ENCODE results near the gene YIF1A. TPM values are rescaled to one million over a fixed set of nuclear protein-coding genes. Genes with fewer than 3 reads are reported as not detected.
A peak's percentile ranks its signal among the peaks of the same experiment; 100 is the strongest.

YIF1A gene
- total RNA-seq, 6 donors from 2014 or later: 25.1 to 107 (median 68.2) TPM

GRCh38 chr11:66284526-66285078 lies 4.3 kb downstream of the YIF1A start:
- H3K27ac ChIP-seq: no peak overlapping the region
- H3K4me3 ChIP-seq: no peak overlapping the region
- TF ChIP-seq POLR2A (IDR thresholded peaks at IDR 0.05): no peak
- TF ChIP-seq EP300 (IDR thresholded peaks at IDR 0.05): no peak
- TF ChIP-seq POLR2AphosphoS5 (IDR thresholded peaks at IDR 0.05): no peak
- no peak for TF ChIP-seq CTCF (IDR thresholded peaks at IDR 0.05)
- H3K9me3 ChIP-seq: no peaks in the 10 kb centered on the region
- 88 to 96% methylated on average over 16 of the region's 16 CpGs for WGBS, 2 donors
- no peaks in the 10 kb centered on the region for H3K27me3 ChIP-seq
- DNase-seq (peak in 1 of 2 donors; percentile 59), ATAC-seq (ENCODE audit: low FRiP score in 2 of 2) (no peak)
- peaks cover 0 to 26% (median 9%) of the 10 kb centered on the region in 4 donors for H3K36me3 ChIP-seq
- peaks cover 19 to 34% (median 24%) of the 10 kb centered on the region in 4 donors for H3K4me1 ChIP-seq

DNA sequence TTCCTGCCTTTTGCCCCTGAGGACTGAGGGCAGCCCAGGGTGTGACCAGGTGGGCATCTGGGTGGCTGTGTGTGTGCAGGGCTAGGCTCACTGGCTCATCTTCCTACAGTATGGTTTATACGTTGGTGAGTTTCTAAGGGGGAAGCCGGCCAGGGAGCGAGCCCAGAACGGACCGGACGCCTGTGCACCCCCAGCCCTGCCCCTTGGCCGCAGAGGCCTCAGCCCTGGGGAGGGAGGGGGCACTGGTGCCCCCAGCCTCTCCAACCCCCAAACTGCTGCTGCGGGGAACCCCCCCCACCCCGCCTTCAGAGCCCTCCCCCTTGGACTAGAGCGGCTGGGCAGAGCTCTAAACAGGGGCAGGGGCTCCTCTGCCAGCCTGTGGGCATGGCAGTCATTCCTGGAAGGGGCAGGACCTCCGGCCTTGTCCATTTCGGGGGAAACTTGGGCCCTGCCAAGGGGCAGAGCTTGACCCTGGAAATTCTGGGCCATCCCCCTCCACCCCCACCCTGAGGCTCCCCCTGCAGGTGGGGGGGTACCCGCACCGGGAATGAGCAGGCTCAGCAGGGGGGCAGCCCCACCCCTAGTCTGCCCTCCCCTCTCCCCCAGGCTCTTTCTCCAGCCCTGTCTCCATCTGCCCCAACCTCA lies 5.4 kb downstream of the YIF1A start:
- peaks cover 20 to 32% (median 23%) of the 10 kb centered on the region in 4 donors for H3K4me1 ChIP-seq
- no peak overlapping the region for H3K27ac ChIP-seq
- no peaks in the 10 kb centered on the region for H3K27me3 ChIP-seq
- TF ChIP-seq CTCF (IDR thresholded peaks at IDR 0.05) (no peak), POLR2AphosphoS5 (IDR thresholded peaks at IDR 0.05) (no peak), POLR2A (IDR thresholded peaks at IDR 0.05) (no peak), EP300 (IDR thresholded peaks at IDR 0.05) (no peak)
- DNase-seq: peak in 1 of 2 donors; percentile 50
- 77 to 80% methylated on average over 2 to 11 of the region's 14 CpGs for WGBS, 2 donors
- no peaks in the 10 kb centered on the region for H3K9me3 ChIP-seq
- no peak overlapping the region for H3K4me3 ChIP-seq
- no peak for ATAC-seq (ENCODE audit: low FRiP score in 2 of 2)
- peaks cover 0 to 26% (median 9%) of the 10 kb centered on the region in 4 donors for H3K36me3 ChIP-seq

- 20 to 62% methylated on average over 7 to 26 of the region's 35 CpGs for WGBS, 2 donors
- TF ChIP-seq POLR2AphosphoS5 (IDR thresholded peaks at IDR 0.05) (peak; percentile 8 to 50), EP300 (IDR thresholded peaks at IDR 0.05) (no peak), CTCF (IDR thresholded peaks at IDR 0.05) (peak; percentile 97 to 99 (median 99)), POLR2A (IDR thresholded peaks at IDR 0.05) (peak in 1 of 4 donors; percentile 21)
- Histone ChIP-seq H3K4me1 (peaks cover 20 to 32% (median 21%) of the 10 kb centered on the region in 4 donors), H3K27ac (peak overlapping the region in 1 of 4 donors; percentile 1), H3K4me3 (no peak overlapping the region), H3K27me3 (no peaks in the 10 kb centered on the region), H3K9me3 (no peaks in the 10 kb centered on the region), H3K36me3 (peaks cover 0 to 26% (median 9%) of the 10 kb centered on the region in 4 donors)
- DNase-seq (peak; percentile 99 to 100), ATAC-seq (ENCODE audit: low FRiP score in 2 of 2) (peak; percentile 94 to 95)
Measured at GRCh38 chr11:66282468-66283455, 6.2 kb downstream of the YIF1A start.

DNA sequence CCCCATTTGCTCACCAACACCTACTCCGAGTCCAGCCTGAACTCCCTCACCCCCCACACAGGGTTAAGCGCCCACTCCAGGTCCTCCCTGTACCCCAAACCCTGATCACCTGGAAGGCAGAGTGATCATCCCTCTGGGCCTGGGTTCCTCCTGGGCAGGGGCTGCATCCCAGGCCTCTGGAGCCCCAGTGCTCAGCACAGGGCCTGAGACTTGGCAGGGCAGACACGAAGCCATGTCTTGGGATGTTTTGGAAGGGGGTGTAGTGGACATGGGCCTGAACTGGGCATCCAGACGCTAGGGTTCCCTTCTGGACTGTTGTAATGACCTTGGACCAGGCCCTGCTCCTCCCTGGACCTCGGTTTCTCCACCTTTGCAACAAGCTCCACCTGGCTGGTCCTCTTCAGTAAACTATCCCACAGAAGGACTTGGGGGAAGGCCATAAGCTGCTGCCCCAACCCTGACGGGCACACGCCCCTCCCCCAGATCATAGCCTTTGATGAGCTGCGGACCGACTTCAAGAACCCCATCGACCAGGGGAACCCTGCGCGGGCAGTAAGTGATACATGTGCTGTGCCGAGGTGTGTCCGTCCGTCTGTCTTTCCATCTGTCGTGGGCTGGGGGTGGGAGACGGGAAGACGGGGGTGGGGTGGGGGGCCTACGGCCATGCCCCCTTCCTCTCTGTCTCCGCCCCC lies 7.0 kb downstream of the YIF1A start:
- Histone ChIP-seq H3K27me3 (no peaks in the 10 kb centered on the region), H3K4me3 (no peak overlapping the region), H3K36me3 (peaks cover 0 to 29% (median 11%) of the 10 kb centered on the region in 4 donors), H3K4me1 (peaks cover 20 to 32% (median 20%) of the 10 kb centered on the region in 4 donors), H3K27ac (no peak overlapping the region), H3K9me3 (no peaks in the 10 kb centered on the region)
- ATAC-seq (ENCODE audit: low FRiP score in 2 of 2) (no peak), DNase-seq (no peak)
- TF ChIP-seq EP300 (IDR thresholded peaks at IDR 0.05) (no peak), POLR2A (IDR thresholded peaks at IDR 0.05) (no peak), CTCF (IDR thresholded peaks at IDR 0.05) (no peak), POLR2AphosphoS5 (IDR thresholded peaks at IDR 0.05) (no peak)
- 31 to 74% methylated on average over 5 to 17 of the region's 20 CpGs for WGBS, 2 donors
